SU-DHL-6 (cell line): ENCODE results near the gene SLC25A43.

Experiments used
- H2AFZ ChIP-seq: fragments of 200-600 bp; sonication (generic); 2 replicates; pipeline ENCODE4 v1.6.1; 2014; ENCODE audit warnings: low read depth, mild to moderate bottlenecking, moderate library complexity, mixed read lengths, antibody characterized with exemption, low read length; ENCODE audit not compliant: severe bottlenecking
- H3F3A ChIP-seq: fragments of 200-600 bp; shearing (Covaris generic); 2 replicates; pipeline ENCODE4 v1.6.0; 2016; ENCODE audit warnings: antibody characterized with exemption, mild to moderate bottlenecking; ENCODE audit not compliant: insufficient read depth
- H3K27ac ChIP-seq: fragments of 200-600 bp; sonication (generic); 2 replicates; pipeline ENCODE4 v1.5.1; 2016; ENCODE audit warnings: low read depth, mild to moderate bottlenecking, low read length, moderate library complexity, mixed read lengths
- H3K27me3 ChIP-seq: fragments of 200-600 bp; sonication (generic), shearing (Covaris generic); 2 replicates; pipeline ENCODE4 v1.6.0; 2014; ENCODE audit warnings: mild to moderate bottlenecking, low read length
- H3K36me3 ChIP-seq: fragments of 200-600 bp; sonication (generic); 2 replicates; pipeline ENCODE4 v1.6.1; 2014; ENCODE audit warnings: mild to moderate bottlenecking, low read length, mixed read lengths
- H3K4me2 ChIP-seq: fragments of 300-600, 200-600 bp; shearing (Covaris generic), sonication (generic); 2 replicates; pipeline ENCODE4 v1.6.0; 2014; ENCODE audit warnings: low read length, low read depth, mild to moderate bottlenecking; ENCODE audit not compliant: poor library complexity, severe bottlenecking
- H3K4me3 ChIP-seq: fragments of 200-600 bp; sonication (generic); 2 replicates; pipeline ENCODE4 v1.5.1; 2014; ENCODE audit warnings: antibody characterized with exemption, low read length, mild to moderate bottlenecking, mixed read lengths; ENCODE audit not compliant: insufficient read depth, poor library complexity, severe bottlenecking
- H3K79me2 ChIP-seq: fragments of 200-600 bp; sonication (generic); 2 replicates; pipeline ENCODE4 v1.6.1; 2014; ENCODE audit warnings: mild to moderate bottlenecking, low read length, moderate library complexity; ENCODE audit not compliant: insufficient read depth
- H3K9ac ChIP-seq: fragments of 200-600 bp; sonication (generic); 2 replicates; pipeline ENCODE4 v1.7.0; 2014; ENCODE audit warnings: mild to moderate bottlenecking, low read length
- H3K9me2 ChIP-seq: fragments of 200-600 bp; sonication (generic); replicated peaks from 2 replicates; pipeline ENCODE4 v1.6.1; 2014; ENCODE audit warnings: low read length; ENCODE audit not compliant: insufficient read depth
- H3K9me3 ChIP-seq: fragments of 200-600 bp; sonication (generic); 2 replicates; pipeline ENCODE4 v1.6.1; 2014; ENCODE audit warnings: low read length, mixed read lengths; ENCODE audit not compliant: insufficient read depth
- H4K20me1 ChIP-seq: fragments of 200-600 bp; sonication (generic); 2 replicates; pipeline ENCODE4 v1.6.1; 2014; ENCODE audit warnings: low read depth, mild to moderate bottlenecking, antibody characterized with exemption, low read length, moderate library complexity, mixed read lengths
- CTCF ChIP-seq: fragments of 200-600 bp; sonication (generic); IDR thresholded peaks from one replicate; pipeline ENCODE4 v1.5.1; 2017; ENCODE audit warnings: antibody characterized with exemption, mild to moderate bottlenecking, low read length, moderate library complexity; ENCODE audit not compliant: insufficient read depth, poor library complexity, severe bottlenecking
- EZH2phosphoT487 ChIP-seq: fragments of 200-600 bp; sonication (generic), shearing (Covaris generic); conservative IDR thresholded peaks from 2 replicates; pipeline ENCODE4 v1.6.1; 2018; ENCODE audit warnings: mild to moderate bottlenecking, antibody characterized with exemption, low read length, moderate library complexity, mixed read lengths

Gene SLC25A43

GRCh38 chrX:119467433-119467832, 68.3 kb downstream of the SLC25A43 start:
- peaks cover 23% of the 10 kb centered on the region for H3F3A ChIP-seq
- H3K4me3 ChIP-seq = peak overlapping the region; percentile 53
- peaks cover 10% of the 10 kb centered on the region; the same call in 1 of the 2 replicates for H3K36me3 ChIP-seq
- H3K4me2 ChIP-seq = peak overlapping the region; percentile 88
- peaks cover 10% of the 10 kb centered on the region for H3K79me2 ChIP-seq
- no peak for TF ChIP-seq CTCF
- TF ChIP-seq EZH2phosphoT487 = no peak
- H2AFZ ChIP-seq = no peak overlapping the region
- no peaks in the 10 kb centered on the region for H3K27me3 ChIP-seq
- peak overlapping the region; percentile 99; the same call in 1 of the 2 replicates for H3K9ac ChIP-seq
- H3K9me2 ChIP-seq = no peaks in the 10 kb centered on the region
- H4K20me1 ChIP-seq = peaks cover 9% of the 10 kb centered on the region; the same call in 1 of the 2 replicates
- H3K9me3 ChIP-seq = no peaks in the 10 kb centered on the region
- no peak overlapping the region for H3K27ac ChIP-seq

- Histone ChIP-seq H3K9me2 (no peaks in the 10 kb centered on the region), H2AFZ (no peak within 1 kb of the TSS)
Observed at GRCh38 chrX:119467842-119468550, 68.9 kb downstream of the SLC25A43 start, which contains the start of gene SLC25A5. Gene SLC25A5, plus strand, starts transcription at chrX:119468444. Its CDS starts 72 bp downstream, at chrX:119468516.

GRCh38 chrX:119468551-119469312, 69.6 kb downstream of the SLC25A43 start:
- Histone ChIP-seq H3K36me3 (peaks cover 10% of the 10 kb centered on the region; the same call in 1 of the 2 replicates), H3K4me3 (peak overlapping the region; percentile 94), H3K27ac (peak overlapping the region; percentile 90), H3K9me3 (no peaks in the 10 kb centered on the region), H3K79me2 (peaks cover 10% of the 10 kb centered on the region), H3K9ac (peak overlapping the region; percentile 99), H2AFZ (no peak overlapping the region), H3F3A (peaks cover 32% of the 10 kb centered on the region), H3K9me2 (no peaks in the 10 kb centered on the region), H3K27me3 (no peaks in the 10 kb centered on the region), H3K4me2 (peak overlapping the region; percentile 68), H4K20me1 (peaks cover 9% of the 10 kb centered on the region; the same call in 1 of the 2 replicates)
- TF ChIP-seq EZH2phosphoT487 (no peak), CTCF (peak; percentile 41)

More at GRCh38 chrX:119467842-119468550, 68.9 kb downstream of the SLC25A43 start, which contains the start of gene SLC25A5:
- TF ChIP-seq CTCF (no peak), EZH2phosphoT487 (no peak)
- H3K9me3 ChIP-seq = no peaks in the 10 kb centered on the region
- H3K36me3 ChIP-seq = peaks cover 10% of the 10 kb centered on the region; the same call in 1 of the 2 replicates
- peaks cover 9% of the 10 kb centered on the region; the same call in 1 of the 2 replicates for H4K20me1 ChIP-seq
- H3K27me3 ChIP-seq = no peaks in the 10 kb centered on the region
- H3K79me2 ChIP-seq = peaks cover 10% of the 10 kb centered on the region
- peak within 1 kb of the TSS; percentile 90 for H3K27ac ChIP-seq
- H3K4me2 ChIP-seq = peak within 1 kb of the TSS; percentile 88
- H3F3A ChIP-seq = peaks cover 28% of the 10 kb centered on the region
- H3K4me3 ChIP-seq = peak within 1 kb of the TSS; percentile 94
- H3K9ac ChIP-seq = peak within 1 kb of the TSS; percentile 99
